Keratinocyte (primary cell): ENCODE results near the gene MAOA.

Source experiments
- CTCF ChIP-seq, 3 experiments: IDR thresholded peaks in 1 of 3; conservative IDR thresholded peaks in 1 of 3; optimal IDR thresholded peaks in 1 of 3; 2 replicates in 2 of 3; 3 replicates in 1 of 3; pipeline versions ENCODE3 to v1.5.1; 2011; ENCODE audit warnings: low read length in 3 of 3, mild to moderate bottlenecking in 3 of 3, moderate library complexity in 2 of 3, control low read depth in 1 of 3, inconsistent platforms in 1 of 3; ENCODE audit not compliant: insufficient read depth in 2 of 3; ENCODE audit errors: extremely low read depth in 1 of 3
- EZH2 ChIP-seq: IDR thresholded peaks from one replicate; pipeline ENCODE4 v1.6.1; 2012; ENCODE audit warnings: inconsistent platforms, mild to moderate bottlenecking, low read length, moderate library complexity

- no peak for TF ChIP-seq CTCF (optimal IDR thresholded peaks at IDR 0.05 in 1 of 3, IDR thresholded peaks at IDR 0.05 in 1 of 3, conservative IDR thresholded peaks at IDR 0.05 in 1 of 3; ENCODE audit: extremely low read depth in 1 of 3, insufficient read depth in 2 of 3, low read length in 3 of 3)
- TF ChIP-seq EZH2 = no peak
Measured at GRCh38 chrX:43735957-43736356, 79.9 kb downstream of the MAOA start.
